Measurements from ENCODE around the gene MASTL.

GRCh38 chr10:27225642-27226257 is 70.6 kb downstream of the MASTL start:
- TF ChIP-seq CTCF (IDR thresholded peaks at IDR 0.05; ENCODE audit: insufficient read depth, low read length) (no peak), POLR2AphosphoS5 (IDR thresholded peaks at IDR 0.05; ENCODE audit: low read depth) (no peak)

Data from HL-60 (cell line).